Activated naive CD8-positive, alpha-beta T cell treated with anti-CD3 and anti-CD28 coated beads, Interleukin-2, amount 50 U/mL, for 16 hours (primary cell): Measurements from ENCODE around the gene HOXA13.

ENCODE experiments used
- DNase-seq: peaks from one replicate; pipeline ENCODE4 v3.0.0-alpha.2; 2020; ENCODE audit warnings: low read depth, low spot score

Gene HOXA13

GRCh38 chr7:27192546-27193334 is 7.2 kb downstream of the HOXA13 start:
- no peak for DNase-seq

GRCh38 chr7:27191833-27192545 is 7.9 kb downstream of the HOXA13 start:
- DNase-seq: no peak

- no peak for DNase-seq
These were observed 8.6 kb downstream of the HOXA13 start for GRCh38 chr7:27191161-27191731.

- no peak for DNase-seq
These were observed 9.7 kb downstream of the HOXA13 start for GRCh38 chr7:27189997-27190748.

- DNase-seq: no peak
These were observed 10.4 kb downstream of the HOXA13 start for GRCh38 chr7:27189295-27189996.

GRCh38 chr7:27188386-27189294 is 11.3 kb downstream of the HOXA13 start:
- DNase-seq: no peak

GRCh38 chr7:27187475-27188385 is 12.2 kb downstream of the HOXA13 start:
- DNase-seq: no peak

GRCh38 chr7:27186668-27187474 is 13.0 kb downstream of the HOXA13 start:
- DNase-seq: no peak

- DNase-seq: no peak
These were observed 13.8 kb downstream of the HOXA13 start for GRCh38 chr7:27185854-27186667.

- DNase-seq: no peak
These were observed 14.7 kb downstream of the HOXA13 start, which contains the start of gene HOXA11 for GRCh38 chr7:27185013-27185853. HOXA11 (minus strand) TSS chr7:27185232; CDS start chr7:27185144, 88 bp downstream.

- DNase-seq: no peak
These were observed 15.4 kb downstream of the HOXA13 start for GRCh38 chr7:27184337-27185012.

GRCh38 chr7:27183682-27184336 is 16.1 kb downstream of the HOXA13 start:
- no peak for DNase-seq

- no peak for DNase-seq
These were observed 16.8 kb downstream of the HOXA13 start for GRCh38 chr7:27182861-27183681.

GRCh38 chr7:27182285-27182841 is 17.5 kb downstream of the HOXA13 start:
- DNase-seq: no peak
